Kidney (tissue), 14 donors: Measurements from ENCODE around the gene PRKCE. TPM values are rescaled to one million over a fixed set of nuclear protein-coding genes. Genes with fewer than 3 reads are reported as not detected.

ENCODE experiments used
- DNase-seq, 5 donors: peaks; one replicate each; pipeline ENCODE4 v3.0.0-alpha.2; 2013 to 2020
- FAIRE-seq: peaks from 2 replicates; lab custom pipeline; 2012; peaks lifted over from hg19 to GRCh38; lab: Jason Lieb, UNC
- H3K27ac ChIP-seq, 2 donors: one replicate each; pipeline ENCODE4 v1.7.0; 2013; ENCODE audit warnings: low read depth in 2 of 2, low read length in 2 of 2, inconsistent platforms in 1 of 2
- H3K27me3 ChIP-seq: one replicate; pipeline ENCODE4 v1.7.1; 2013; ENCODE audit warnings: low read length, inconsistent platforms; ENCODE audit not compliant: control insufficient read depth, insufficient read depth
- H3K36me3 ChIP-seq, 3 donors: one replicate each; pipeline versions ENCODE4 v1.7.0 to v1.7.1; 2013; ENCODE audit warnings: low read length in 3 of 3, control low read depth in 1 of 3, inconsistent platforms in 1 of 3; ENCODE audit not compliant: insufficient read depth in 3 of 3, control insufficient read depth in 2 of 3
- H3K4me1 ChIP-seq, 3 donors: one replicate each; pipeline versions ENCODE4 v1.7.0 to v1.7.1; 2013; ENCODE audit warnings: low read length in 3 of 3, inconsistent platforms in 1 of 3, low read depth in 1 of 3; ENCODE audit not compliant: control insufficient read depth in 2 of 3, insufficient read depth in 2 of 3
- H3K4me3 ChIP-seq, 3 donors: one replicate each; pipeline versions ENCODE4 v1.7.0 to v1.8.1; 2013; ENCODE audit warnings: low read length in 3 of 3, control low read depth in 1 of 3, inconsistent platforms in 1 of 3
- H3K9ac ChIP-seq, 3 donors: one replicate each; pipeline versions ENCODE4 v1.7.0 to v1.7.1; 2013; ENCODE audit warnings: low read length in 3 of 3, control low read depth in 1 of 3, inconsistent platforms in 1 of 3
- H3K9me3 ChIP-seq, 3 donors: one replicate each; pipeline versions ENCODE4 v1.7.0 to v1.7.1; 2013; ENCODE audit warnings: low read length in 3 of 3, control low read depth in 1 of 3, inconsistent platforms in 1 of 3; ENCODE audit not compliant: control insufficient read depth in 2 of 3, insufficient read depth in 1 of 3
- intact Hi-C: fragments of 100-400 bp; cut with DNase I; formaldehyde crosslinking; loops from one replicate; pipeline ENCODE4 v1.11.1; 2022
- polyA plus RNA-seq: library from polyadenylated mRNA; stranded (reverse); fragments of 350-450 nt; fragmentation: Illumina TruSeq; extraction: RNeasy Lipid Tissue Mini Kit (QIAGEN cat#74804); gene quantifications from one replicate; pipeline ENCODE4 v1.2.3, GENCODE V29; 2014; ENCODE audit warnings: low read depth, low replicate concordance; ENCODE audit not compliant: insufficient read depth
- total RNA-seq: library from RNA; stranded (reverse); fragmentation: NEBNext Ultra II Directional; extraction: Animal tissue kit (Norgen Biotek cat#: 25700); gene quantifications from one replicate; pipeline ENCODE4 v1.2.1, GENCODE V29; 2021
- TF ChIP-seq, protein P1 (sequence below): IDR thresholded peaks from 3 replicates; pipeline ENCODE4 v1.5.1; 2012; ENCODE audit warnings: mild to moderate bottlenecking, moderate library complexity, borderline replicate concordance; ENCODE audit not compliant: insufficient read depth; ENCODE audit errors: extremely low read depth
- donor health status: control.
- donor health status: control.
- donor health status: control.
- donor health status: control.
- donor health status: control.
- donor health status: DM: yes; HTN: yes; CAD: no.
- donor health status: Normal renal cell carcinoma (clear cell type).

PRKCE gene
- total and polyA plus RNA-seq, 2 donors from 2014 or later: 11.1 to 27.3 TPM

DNA sequence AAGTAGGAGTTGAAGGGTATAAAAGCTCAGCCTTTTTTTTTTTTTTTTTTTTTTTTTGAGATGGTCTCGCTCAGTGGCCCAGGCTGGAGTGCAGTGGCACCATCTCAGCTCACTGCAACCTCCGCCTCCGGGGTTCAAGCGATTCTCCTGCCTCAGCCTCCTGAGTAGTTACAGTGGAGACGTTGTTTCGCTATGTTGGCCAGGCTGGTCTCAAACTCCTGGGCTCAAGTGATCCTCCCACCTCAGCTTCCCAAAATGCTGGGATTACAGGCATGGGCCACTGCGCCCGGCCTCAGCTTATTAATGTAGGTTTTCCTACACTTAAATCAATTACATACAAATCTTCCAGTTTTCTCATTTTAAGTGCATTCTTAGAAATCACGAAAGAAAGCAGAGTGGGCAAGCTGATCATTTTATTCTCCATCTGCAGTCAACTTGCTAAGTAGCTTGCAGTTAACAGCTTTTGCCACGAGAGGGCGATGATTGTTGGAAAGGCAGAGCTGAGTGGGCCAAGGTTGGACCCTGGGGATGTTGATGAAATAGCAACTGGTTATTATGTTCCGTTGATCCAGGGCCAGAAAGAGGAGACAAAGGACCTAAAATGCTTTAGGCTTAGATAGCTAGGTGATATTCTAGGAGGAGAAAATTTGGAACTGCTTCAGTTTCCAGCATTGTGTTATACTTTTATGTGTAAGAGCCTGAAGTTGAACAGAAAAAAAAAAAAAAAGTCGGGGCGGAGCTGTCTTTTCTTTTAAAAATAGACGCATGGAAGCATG lies 411.4 kb downstream of the PRKCE start:
- intact Hi-C loops: loop anchor here (10.0 kb wide), 1 partner anchor 302 kb away; no protein-coding TSS in a partner anchor
- no peak for FAIRE-seq
- TF ChIP-seq, protein P1, sequence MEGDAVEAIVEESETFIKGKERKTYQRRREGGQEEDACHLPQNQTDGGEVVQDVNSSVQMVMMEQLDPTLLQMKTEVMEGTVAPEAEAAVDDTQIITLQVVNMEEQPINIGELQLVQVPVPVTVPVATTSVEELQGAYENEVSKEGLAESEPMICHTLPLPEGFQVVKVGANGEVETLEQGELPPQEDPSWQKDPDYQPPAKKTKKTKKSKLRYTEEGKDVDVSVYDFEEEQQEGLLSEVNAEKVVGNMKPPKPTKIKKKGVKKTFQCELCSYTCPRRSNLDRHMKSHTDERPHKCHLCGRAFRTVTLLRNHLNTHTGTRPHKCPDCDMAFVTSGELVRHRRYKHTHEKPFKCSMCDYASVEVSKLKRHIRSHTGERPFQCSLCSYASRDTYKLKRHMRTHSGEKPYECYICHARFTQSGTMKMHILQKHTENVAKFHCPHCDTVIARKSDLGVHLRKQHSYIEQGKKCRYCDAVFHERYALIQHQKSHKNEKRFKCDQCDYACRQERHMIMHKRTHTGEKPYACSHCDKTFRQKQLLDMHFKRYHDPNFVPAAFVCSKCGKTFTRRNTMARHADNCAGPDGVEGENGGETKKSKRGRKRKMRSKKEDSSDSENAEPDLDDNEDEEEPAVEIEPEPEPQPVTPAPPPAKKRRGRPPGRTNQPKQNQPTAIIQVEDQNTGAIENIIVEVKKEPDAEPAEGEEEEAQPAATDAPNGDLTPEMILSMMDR: peak; percentile 88

DNA sequence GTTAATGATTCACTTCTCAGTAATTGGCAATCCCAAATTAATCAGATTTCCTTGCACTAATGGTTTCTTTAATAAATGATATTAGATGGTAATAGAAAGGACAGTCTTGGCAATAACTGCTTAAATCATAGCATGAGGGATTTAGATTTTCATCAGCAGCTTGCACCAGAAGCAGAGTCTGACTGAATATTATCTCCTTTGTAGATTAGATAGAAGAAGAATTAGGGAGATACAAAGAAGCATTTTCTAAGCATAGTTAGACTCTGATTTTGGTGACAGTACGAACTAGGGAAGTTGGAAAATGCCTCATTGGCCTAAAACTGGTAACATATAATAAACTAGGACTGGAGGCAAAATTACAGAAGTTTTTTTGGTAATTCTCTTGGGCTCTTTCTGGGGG lies 412.9 kb downstream of the PRKCE start:
- peak overlapping the region in 1 of 3 donors; percentile 22 for H3K9ac ChIP-seq
- H3K27ac ChIP-seq: no peak overlapping the region
- FAIRE-seq (no peak), DNase-seq (no peak)
- no peaks in the 10 kb centered on the region for H3K9me3 ChIP-seq
- H3K4me3 ChIP-seq: no peak overlapping the region
- no peaks in the 10 kb centered on the region for H3K36me3 ChIP-seq
- no peaks in the 10 kb centered on the region for H3K27me3 ChIP-seq
- peaks cover 0 to 10% (median 7%) of the 10 kb centered on the region in 3 donors for H3K4me1 ChIP-seq
- TF ChIP-seq, protein P1: no peak
- intact Hi-C loops: loop anchor here (10.0 kb wide), 1 partner anchor 300 kb away; no protein-coding TSS in a partner anchor

More for the DNA sequence above, 411.4 kb downstream of the PRKCE start:
- H3K4me3 ChIP-seq: no peak overlapping the region
- peaks cover 0 to 12% (median 7%) of the 10 kb centered on the region in 3 donors for H3K4me1 ChIP-seq
- H3K27ac ChIP-seq: peak overlapping the region; percentile 23 to 65
- no peaks in the 10 kb centered on the region for H3K36me3 ChIP-seq
- DNase-seq: peak in 4 of 5 donors; percentile 81 to 94 (median 84)
- no peaks in the 10 kb centered on the region for H3K27me3 ChIP-seq
- H3K9ac ChIP-seq: peak overlapping the region in 1 of 3 donors; percentile 59
- no peaks in the 10 kb centered on the region for H3K9me3 ChIP-seq

DNA sequence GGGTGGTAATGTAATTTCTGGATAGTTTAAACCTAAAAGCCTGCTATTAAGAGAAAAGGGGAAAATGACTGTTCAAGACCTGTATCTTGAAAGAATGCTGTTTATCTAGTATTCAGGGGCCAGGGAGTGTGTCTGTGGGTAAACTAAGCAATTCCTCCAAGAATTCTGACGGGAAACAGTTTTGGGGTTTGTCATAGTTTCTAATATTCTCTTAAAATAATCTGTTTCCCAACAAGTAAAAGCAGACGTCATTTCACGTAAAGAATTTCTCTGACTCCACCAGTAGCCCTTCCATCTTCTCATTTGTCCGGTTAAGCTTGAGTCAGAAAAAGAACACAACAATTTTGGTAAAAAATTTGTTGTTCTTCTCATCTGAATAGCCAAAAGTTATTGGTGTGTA lies 413.7 kb downstream of the PRKCE start:
- FAIRE-seq (no peak), DNase-seq (no peak)
- H3K27ac ChIP-seq: no peak overlapping the region
- no peak overlapping the region for H3K4me3 ChIP-seq
- peaks cover 0 to 10% (median 7%) of the 10 kb centered on the region in 3 donors for H3K4me1 ChIP-seq
- TF ChIP-seq, protein P1: no peak
- H3K36me3 ChIP-seq: no peaks in the 10 kb centered on the region
- no peak overlapping the region for H3K9ac ChIP-seq
- no peaks in the 10 kb centered on the region for H3K9me3 ChIP-seq
- intact Hi-C loops: loop anchor here (10.0 kb wide), 1 partner anchor 300 kb away; no protein-coding TSS in a partner anchor
- no peaks in the 10 kb centered on the region for H3K27me3 ChIP-seq
